Nephron progenitor cell (in vitro differentiated cells): Measurements from ENCODE around the gene STK39.

ENCODE experiments used
- DNase-seq: peaks from one replicate; pipeline ENCODE4 v3.0.0; 2021
- H3K27ac Mint-ChIP-seq: 2 replicates; pipeline ENCODE4 v1.8.0; 2021; ENCODE audit warnings: mild to moderate bottlenecking, moderate library complexity, mixed read lengths
- H3K27me3 Mint-ChIP-seq: 2 replicates; pipeline ENCODE4 v1.8.0; 2021; ENCODE audit warnings: mild to moderate bottlenecking, low read depth, mixed read lengths; ENCODE audit not compliant: poor library complexity
- H3K36me3 Mint-ChIP-seq: 2 replicates; pipeline ENCODE4 v1.8.0; 2021; ENCODE audit warnings: low read depth, mixed read lengths
- H3K4me1 Mint-ChIP-seq: 2 replicates; pipeline ENCODE4 v1.8.0; 2021; ENCODE audit warnings: mixed read lengths
- H3K4me3 Mint-ChIP-seq: 2 replicates; pipeline ENCODE4 v1.8.0; 2021; ENCODE audit warnings: mild to moderate bottlenecking, moderate library complexity, mixed read lengths
- H3K9me3 Mint-ChIP-seq: 2 replicates; pipeline ENCODE4 v1.8.0; 2021; ENCODE audit warnings: mild to moderate bottlenecking, moderate library complexity, mixed read lengths
- CTCF ChIP-seq: fragments of 200-600 bp; sonication (generic); IDR thresholded peaks from 2 replicates; pipeline ENCODE4 v1.5.0; 2021; ENCODE audit warnings: antibody characterized with exemption

Gene STK39

GRCh38 chr2:168145011-168145410 lies 102.4 kb downstream of the STK39 start:
- no peaks in the 10 kb centered on the region for H3K27me3 Mint-ChIP-seq
- peaks cover 13% of the 10 kb centered on the region for H3K4me1 Mint-ChIP-seq
- H3K36me3 Mint-ChIP-seq: peaks cover 6% of the 10 kb centered on the region
- H3K4me3 Mint-ChIP-seq: no peak overlapping the region
- TF ChIP-seq CTCF: no peak
- H3K9me3 Mint-ChIP-seq: no peaks in the 10 kb centered on the region
- no peak overlapping the region for H3K27ac Mint-ChIP-seq
- DNase-seq: no peak

- H3K27me3 Mint-ChIP-seq: no peaks in the 10 kb centered on the region
- H3K9me3 Mint-ChIP-seq: no peaks in the 10 kb centered on the region
- no peak overlapping the region for H3K27ac Mint-ChIP-seq
- DNase-seq: no peak
- peaks cover 6% of the 10 kb centered on the region for H3K4me1 Mint-ChIP-seq
- H3K4me3 Mint-ChIP-seq: no peak overlapping the region
- no peak for TF ChIP-seq CTCF
- peaks cover 12% of the 10 kb centered on the region for H3K36me3 Mint-ChIP-seq
Observed at GRCh38 chr2:168143813-168144212, 103.6 kb downstream of the STK39 start.

- DNase-seq: no peak
- Mint-ChIP-seq H3K4me1 (peaks cover 15% of the 10 kb centered on the region), H3K27ac (no peak overlapping the region), H3K9me3 (no peaks in the 10 kb centered on the region), H3K36me3 (peaks cover 28% of the 10 kb centered on the region), H3K27me3 (no peaks in the 10 kb centered on the region), H3K4me3 (no peak overlapping the region)
- no peak for TF ChIP-seq CTCF
Observed at GRCh38 chr2:168140892-168141291, 106.5 kb downstream of the STK39 start.

- Mint-ChIP-seq H3K36me3 (peaks cover 37% of the 10 kb centered on the region), H3K4me1 (peaks cover 15% of the 10 kb centered on the region), H3K9me3 (no peaks in the 10 kb centered on the region), H3K27ac (no peak overlapping the region), H3K4me3 (no peak overlapping the region), H3K27me3 (no peaks in the 10 kb centered on the region)
- DNase-seq: no peak
- TF ChIP-seq CTCF: no peak
Observed at GRCh38 chr2:168139852-168140251, 107.5 kb downstream of the STK39 start.

GRCh38 chr2:168138901-168139300 lies 108.5 kb downstream of the STK39 start:
- Mint-ChIP-seq H3K27ac (no peak overlapping the region), H3K27me3 (no peaks in the 10 kb centered on the region), H3K36me3 (peaks cover 39% of the 10 kb centered on the region), H3K4me3 (no peak overlapping the region), H3K9me3 (no peaks in the 10 kb centered on the region), H3K4me1 (peaks cover 15% of the 10 kb centered on the region)
- TF ChIP-seq CTCF: no peak
- no peak for DNase-seq

- H3K27me3 Mint-ChIP-seq: no peaks in the 10 kb centered on the region
- no peak overlapping the region for H3K4me3 Mint-ChIP-seq
- TF ChIP-seq CTCF: no peak
- H3K9me3 Mint-ChIP-seq: no peaks in the 10 kb centered on the region
- no peak for DNase-seq
- peaks cover 41% of the 10 kb centered on the region for H3K36me3 Mint-ChIP-seq
- H3K4me1 Mint-ChIP-seq: peaks cover 15% of the 10 kb centered on the region
- peak overlapping the region; percentile 23 for H3K27ac Mint-ChIP-seq
Observed at GRCh38 chr2:168138374-168138773, 109.0 kb downstream of the STK39 start.
